ENCODE measurements around the gene FRY.

DNA sequence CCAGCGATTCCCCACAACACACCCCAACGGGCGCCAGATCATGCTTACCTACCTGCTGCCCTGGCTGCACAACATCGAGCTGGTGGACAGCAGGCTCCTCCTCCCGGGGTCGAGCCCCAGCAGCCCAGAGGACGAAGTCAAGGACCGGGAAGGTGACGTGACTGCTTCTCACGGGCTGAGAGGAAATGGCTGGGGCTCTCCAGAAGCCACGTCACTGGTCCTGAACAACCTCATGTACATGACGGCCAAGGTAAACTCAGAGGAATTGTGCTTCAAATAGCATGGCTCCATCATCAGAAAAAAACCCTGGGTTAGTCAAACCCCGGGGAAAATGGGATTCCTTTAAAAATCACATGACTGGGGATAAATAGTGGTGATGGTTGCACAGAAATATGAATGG lies 177.3 kb downstream of the FRY start:
- no peak for TF ChIP-seq FOXA2 (IDR thresholded peaks at IDR 0.05)
- TF ChIP-seq YY1 (IDR thresholded peaks at IDR 0.05): no peak
- TF ChIP-seq, protein P1, sequence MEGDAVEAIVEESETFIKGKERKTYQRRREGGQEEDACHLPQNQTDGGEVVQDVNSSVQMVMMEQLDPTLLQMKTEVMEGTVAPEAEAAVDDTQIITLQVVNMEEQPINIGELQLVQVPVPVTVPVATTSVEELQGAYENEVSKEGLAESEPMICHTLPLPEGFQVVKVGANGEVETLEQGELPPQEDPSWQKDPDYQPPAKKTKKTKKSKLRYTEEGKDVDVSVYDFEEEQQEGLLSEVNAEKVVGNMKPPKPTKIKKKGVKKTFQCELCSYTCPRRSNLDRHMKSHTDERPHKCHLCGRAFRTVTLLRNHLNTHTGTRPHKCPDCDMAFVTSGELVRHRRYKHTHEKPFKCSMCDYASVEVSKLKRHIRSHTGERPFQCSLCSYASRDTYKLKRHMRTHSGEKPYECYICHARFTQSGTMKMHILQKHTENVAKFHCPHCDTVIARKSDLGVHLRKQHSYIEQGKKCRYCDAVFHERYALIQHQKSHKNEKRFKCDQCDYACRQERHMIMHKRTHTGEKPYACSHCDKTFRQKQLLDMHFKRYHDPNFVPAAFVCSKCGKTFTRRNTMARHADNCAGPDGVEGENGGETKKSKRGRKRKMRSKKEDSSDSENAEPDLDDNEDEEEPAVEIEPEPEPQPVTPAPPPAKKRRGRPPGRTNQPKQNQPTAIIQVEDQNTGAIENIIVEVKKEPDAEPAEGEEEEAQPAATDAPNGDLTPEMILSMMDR (IDR thresholded peaks at IDR 0.05; ENCODE audit: low read depth, low read length, missing input control): no peak
- TF ChIP-seq, protein P2, sequence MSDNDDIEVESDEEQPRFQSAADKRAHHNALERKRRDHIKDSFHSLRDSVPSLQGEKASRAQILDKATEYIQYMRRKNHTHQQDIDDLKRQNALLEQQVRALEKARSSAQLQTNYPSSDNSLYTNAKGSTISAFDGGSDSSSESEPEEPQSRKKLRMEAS (IDR thresholded peaks at IDR 0.05): no peak
- TF ChIP-seq, protein P3, sequence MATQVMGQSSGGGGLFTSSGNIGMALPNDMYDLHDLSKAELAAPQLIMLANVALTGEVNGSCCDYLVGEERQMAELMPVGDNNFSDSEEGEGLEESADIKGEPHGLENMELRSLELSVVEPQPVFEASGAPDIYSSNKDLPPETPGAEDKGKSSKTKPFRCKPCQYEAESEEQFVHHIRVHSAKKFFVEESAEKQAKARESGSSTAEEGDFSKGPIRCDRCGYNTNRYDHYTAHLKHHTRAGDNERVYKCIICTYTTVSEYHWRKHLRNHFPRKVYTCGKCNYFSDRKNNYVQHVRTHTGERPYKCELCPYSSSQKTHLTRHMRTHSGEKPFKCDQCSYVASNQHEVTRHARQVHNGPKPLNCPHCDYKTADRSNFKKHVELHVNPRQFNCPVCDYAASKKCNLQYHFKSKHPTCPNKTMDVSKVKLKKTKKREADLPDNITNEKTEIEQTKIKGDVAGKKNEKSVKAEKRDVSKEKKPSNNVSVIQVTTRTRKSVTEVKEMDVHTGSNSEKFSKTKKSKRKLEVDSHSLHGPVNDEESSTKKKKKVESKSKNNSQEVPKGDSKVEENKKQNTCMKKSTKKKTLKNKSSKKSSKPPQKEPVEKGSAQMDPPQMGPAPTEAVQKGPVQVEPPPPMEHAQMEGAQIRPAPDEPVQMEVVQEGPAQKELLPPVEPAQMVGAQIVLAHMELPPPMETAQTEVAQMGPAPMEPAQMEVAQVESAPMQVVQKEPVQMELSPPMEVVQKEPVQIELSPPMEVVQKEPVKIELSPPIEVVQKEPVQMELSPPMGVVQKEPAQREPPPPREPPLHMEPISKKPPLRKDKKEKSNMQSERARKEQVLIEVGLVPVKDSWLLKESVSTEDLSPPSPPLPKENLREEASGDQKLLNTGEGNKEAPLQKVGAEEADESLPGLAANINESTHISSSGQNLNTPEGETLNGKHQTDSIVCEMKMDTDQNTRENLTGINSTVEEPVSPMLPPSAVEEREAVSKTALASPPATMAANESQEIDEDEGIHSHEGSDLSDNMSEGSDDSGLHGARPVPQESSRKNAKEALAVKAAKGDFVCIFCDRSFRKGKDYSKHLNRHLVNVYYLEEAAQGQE (IDR thresholded peaks at IDR 0.05): no peak
- no peak for TF ChIP-seq SP1 (IDR thresholded peaks at IDR 0.05)
- no peak for TF ChIP-seq FOXA1 (IDR thresholded peaks at IDR 0.05)
